HepG2 (cell line): ENCODE data around the gene EIF3A. TPM values are rescaled to one million over a fixed set of nuclear protein-coding genes. Genes with fewer than 3 reads are reported as not detected.

Experiments used
- BHLHE40 ChIP-seq: IDR thresholded peaks from 2 replicates; pipeline ENCODE4 v1.6.1; 2011; ENCODE audit warnings: low read length, improper control_type of control experiment
- CEBPZ ChIP-seq: IDR thresholded peaks from 2 replicates; pipeline ENCODE4 v1.6.1; 2012; ENCODE audit warnings: low read length, improper control_type of control experiment
- CENPX ChIP-seq: sonication (generic); formaldehyde crosslinking; IDR thresholded peaks from 2 replicates; pipeline ENCODE4 v1.9.0; 2021; ENCODE audit warnings: mild to moderate bottlenecking, missing genetic modification reagents, moderate library complexity
- EEA1 ChIP-seq: sonication (generic); formaldehyde crosslinking; IDR thresholded peaks from 2 replicates; pipeline ENCODE4 v1.5.1; 2020; ENCODE audit warnings: mild to moderate bottlenecking, missing genetic modification reagents, borderline replicate concordance
- FUBP1 ChIP-seq: sonication (generic); formaldehyde crosslinking; IDR thresholded peaks from 2 replicates; pipeline ENCODE4 v1.5.1; 2020; ENCODE audit warnings: missing genetic modification reagents, mild to moderate bottlenecking, borderline replicate concordance
- GPN1 ChIP-seq: sonication (generic); formaldehyde crosslinking; IDR thresholded peaks from 2 replicates; pipeline ENCODE4 v1.5.1; 2020; ENCODE audit warnings: missing genetic modification reagents, borderline replicate concordance
- NFE2L1 ChIP-seq: sonication (generic); formaldehyde crosslinking; IDR thresholded peaks from 2 replicates; pipeline ENCODE4 v1.4.0; 2020; ENCODE audit warnings: missing genetic modification reagents, mild to moderate bottlenecking, borderline replicate concordance
- RFX5 ChIP-seq: IDR thresholded peaks from 2 replicates; pipeline ENCODE4 v1.6.1; 2011; ENCODE audit warnings: low read depth, low read length, improper control_type of control experiment
- RXRA ChIP-seq: sonication (generic); formaldehyde crosslinking; IDR thresholded peaks from 2 replicates; pipeline ENCODE4 v1.5.1; 2020; ENCODE audit warnings: missing genetic modification reagents
- SNAI1 ChIP-seq: sonication (generic); formaldehyde crosslinking; IDR thresholded peaks from 2 replicates; pipeline ENCODE4 v1.5.0; 2020; ENCODE audit warnings: mild to moderate bottlenecking, missing genetic modification reagents, borderline replicate concordance
- TFDP2 ChIP-seq: sonication (generic); formaldehyde crosslinking; IDR thresholded peaks from 2 replicates; pipeline ENCODE4 v1.4.0; 2020; ENCODE audit warnings: missing genetic modification reagents
- U2AF2 ChIP-seq: fragments of 200-400 bp; formaldehyde crosslinking; IDR thresholded peaks from 2 replicates; pipeline ENCODE4 v1.6.1; 2017; ENCODE audit warnings: low read depth, mild to moderate bottlenecking, low read length
- WIZ ChIP-seq: sonication (generic); formaldehyde crosslinking; IDR thresholded peaks from 2 replicates; pipeline ENCODE4 v1.5.1; 2020; ENCODE audit warnings: mild to moderate bottlenecking, missing genetic modification reagents
- ZFP36L1 ChIP-seq: sonication (generic); formaldehyde crosslinking; IDR thresholded peaks from 2 replicates; pipeline ENCODE4 v1.8.0; 2022; ENCODE audit warnings: mild to moderate bottlenecking, missing genetic modification reagents, moderate library complexity
- ZIK1 ChIP-seq: sonication (generic); formaldehyde crosslinking; IDR thresholded peaks from 2 replicates; pipeline ENCODE4 v1.5.0; 2020; ENCODE audit warnings: mild to moderate bottlenecking, low read depth, missing genetic modification reagents, borderline replicate concordance
- ZNF234 ChIP-seq: sonication (generic); formaldehyde crosslinking; conservative IDR thresholded peaks from 2 replicates; pipeline ENCODE4 v1.5.1; 2020; ENCODE audit warnings: mild to moderate bottlenecking, missing genetic modification reagents
- ZNF569 ChIP-seq: sonication (generic); formaldehyde crosslinking; IDR thresholded peaks from 2 replicates; pipeline ENCODE4 v1.5.0; 2020; ENCODE audit warnings: mild to moderate bottlenecking, missing genetic modification reagents, moderate library complexity, borderline replicate concordance
- ZNF747 ChIP-seq: sonication (generic); formaldehyde crosslinking; IDR thresholded peaks from 2 replicates; pipeline ENCODE4 v1.8.1; 2023; ENCODE audit warnings: missing genetic modification reagents, mild to moderate bottlenecking, borderline replicate concordance
- ZSCAN30 ChIP-seq: sonication (generic); formaldehyde crosslinking; IDR thresholded peaks from 2 replicates; pipeline ENCODE4 v1.5.0; 2020; ENCODE audit warnings: mild to moderate bottlenecking, missing genetic modification reagents
- polyA plus RNA-seq, 8 experiments: library from polyadenylated mRNA; depleted of rRNA in 3 of 8; stranded (reverse) in 7 of 8; unstranded in 1 of 8; fragments of >200 nt; fragmentation: Illumina TruSeq in 4 of 8; extraction: Trizol in 4 of 8; gene quantifications; 2 replicates each; pipeline versions ENCODE4 v1.2.1 to v1.2.3, GENCODE V29; 2011 to 2016; ENCODE audit warnings: low read depth in 4 of 8, missing spikeins in 1 of 8, mixed read lengths in 1 of 8; ENCODE audit not compliant: insufficient read depth in 1 of 8
- total RNA-seq, 5 experiments: library from RNA; depleted of rRNA; stranded (reverse); fragments of >200 nt; fragmentation: Illumina TruSeq; extraction: Trizol; gene quantifications; 2 replicates each; pipeline ENCODE4 v1.2.3, GENCODE V29; 2016; ENCODE audit warnings: low read depth in 1 of 5
- TF ChIP-seq, protein P1 (sequence below): sonication (generic); formaldehyde crosslinking; IDR thresholded peaks from 2 replicates; pipeline ENCODE4 v1.5.1; 2020; ENCODE audit warnings: missing genetic modification reagents, mild to moderate bottlenecking, borderline replicate concordance

The EIF3A gene
- total and polyA plus RNA-seq, 2 of the 13 experiments (the other 11 are each of a cell fraction or from before 2014, with no cell fraction given), result 25.6 to 117 TPM

DNA sequence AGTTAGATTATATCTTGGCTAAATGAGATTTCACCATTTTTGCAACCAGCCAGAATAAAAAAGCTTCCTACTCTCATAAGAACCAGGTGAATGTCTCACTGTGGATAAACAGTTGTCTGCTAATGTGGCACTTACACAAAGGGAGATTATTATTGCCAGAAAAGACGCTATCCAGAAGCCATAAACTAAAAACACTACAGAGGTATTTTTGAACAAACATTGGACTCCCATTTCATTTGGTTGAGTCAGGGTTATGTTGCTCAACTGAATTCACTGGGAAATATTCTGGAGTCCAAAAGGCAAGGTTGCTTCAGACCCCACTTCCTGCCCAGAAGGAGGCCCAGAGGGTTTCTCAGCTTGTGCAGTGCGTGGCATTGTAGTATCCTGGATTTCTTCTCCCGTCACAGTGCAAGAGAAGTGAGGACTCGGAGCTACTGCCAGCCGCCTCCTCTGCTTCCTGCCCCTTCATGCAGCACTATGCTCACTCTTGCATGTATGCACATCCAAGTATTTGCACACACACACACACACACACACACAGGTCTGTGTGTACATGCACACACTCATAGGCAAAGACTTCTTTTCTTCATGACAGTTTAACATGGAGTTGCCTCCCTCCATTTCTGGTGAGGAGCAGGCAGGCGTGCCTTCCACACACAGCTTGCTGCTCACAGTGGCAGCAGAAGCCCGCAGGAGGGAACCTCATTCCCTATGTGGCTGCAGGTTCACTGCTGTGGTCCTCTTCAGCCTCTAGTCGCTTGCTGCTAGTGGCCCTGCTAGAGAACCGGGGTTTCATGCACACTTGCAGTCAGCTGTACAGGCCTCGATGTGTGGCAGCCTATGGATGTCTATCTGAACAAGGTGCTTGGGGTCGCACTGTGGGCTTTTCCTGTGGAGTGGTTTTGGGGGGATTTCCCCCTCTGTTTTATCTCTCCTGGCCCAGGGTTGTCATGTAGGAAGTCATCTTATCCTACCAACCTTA, 33.4 kb upstream of the EIF3A start (continued):
- no peak for TF ChIP-seq WIZ (CRISPR knock-in tag)
- no peak for TF ChIP-seq ZFP36L1
- no peak for TF ChIP-seq FUBP1
- no peak for TF ChIP-seq ZSCAN30 (CRISPR knock-in tag)
- TF ChIP-seq U2AF2, result no peak
- TF ChIP-seq NFE2L1, result no peak
- peak; percentile 74; the same call in 1 of the 2 replicates for TF ChIP-seq ZNF747 (CRISPR knock-in tag)
- no peak; the same call in 1 of the 2 replicates for TF ChIP-seq TFDP2
- no peak for TF ChIP-seq CEBPZ
- TF ChIP-seq BHLHE40, result peak; percentile 25; the same call in 1 of the 2 replicates
- no peak for TF ChIP-seq CENPX (CRISPR knock-in tag)
- TF ChIP-seq ZIK1 (CRISPR knock-in tag), result no peak
- no peak; the same call in 1 of the 2 replicates for TF ChIP-seq ZNF569 (CRISPR knock-in tag)
- no peak for TF ChIP-seq SNAI1 (CRISPR knock-in tag)
- TF ChIP-seq RFX5, result no peak
- TF ChIP-seq EEA1 (CRISPR knock-in tag), result no peak
- TF ChIP-seq, protein P1, sequence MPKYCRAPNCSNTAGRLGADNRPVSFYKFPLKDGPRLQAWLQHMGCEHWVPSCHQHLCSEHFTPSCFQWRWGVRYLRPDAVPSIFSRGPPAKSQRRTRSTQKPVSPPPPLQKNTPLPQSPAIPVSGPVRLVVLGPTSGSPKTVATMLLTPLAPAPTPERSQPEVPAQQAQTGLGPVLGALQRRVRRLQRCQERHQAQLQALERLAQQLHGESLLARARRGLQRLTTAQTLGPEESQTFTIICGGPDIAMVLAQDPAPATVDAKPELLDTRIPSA (CRISPR knock-in tag), result no peak
- no peak for TF ChIP-seq ZNF234 (CRISPR knock-in tag)
- no peak for TF ChIP-seq GPN1 (CRISPR knock-in tag)
- peak; percentile 65; the same call in 1 of the 2 replicates for TF ChIP-seq RXRA (CRISPR knock-in tag)
